Fibroblast of villous mesenchyme (primary cell): ENCODE data around the gene PRICKLE2. TPM values are rescaled to one million over a fixed set of nuclear protein-coding genes. Genes with fewer than 3 reads are reported as not detected.

Experiments used
- DNase-seq: peaks from one replicate; pipeline ENCODE4 v3.0.0-alpha.2; 2010; ENCODE audit warnings: low read depth
- H3K4me3 ChIP-seq: 2 replicates; pipeline ENCODE4 v1.5.1; 2011; ENCODE audit warnings: low read depth, mild to moderate bottlenecking, low read length
- CTCF ChIP-seq: IDR thresholded peaks from 2 replicates; pipeline ENCODE4 v1.5.1; 2012; ENCODE audit warnings: low read depth, mild to moderate bottlenecking, low read length; ENCODE audit not compliant: insufficient read depth
- total RNA-seq: library from RNA; depleted of rRNA; stranded (reverse); fragments of >200 nt; gene quantifications from 2 replicates; pipeline ENCODE4 v1.2.3, GENCODE V29; 2012

Gene PRICKLE2
- total RNA-seq, 1 donor, result 36.3 TPM

- H3K4me3 ChIP-seq, result no peak overlapping the region
- DNase-seq, result no peak
- no peak for TF ChIP-seq CTCF
Observed at GRCh38 chr3:64134882-64135281, 90.4 kb downstream of the PRICKLE2 start.

GRCh38 chr3:64133987-64134386 lies 91.3 kb downstream of the PRICKLE2 start:
- H3K4me3 ChIP-seq, result no peak overlapping the region
- DNase-seq, result no peak
- TF ChIP-seq CTCF, result no peak

GRCh38 chr3:64133272-64133671 lies 92.0 kb downstream of the PRICKLE2 start:
- H3K4me3 ChIP-seq, result no peak overlapping the region
- TF ChIP-seq CTCF, result no peak
- no peak for DNase-seq

GRCh38 chr3:64131725-64132469 lies 93.4 kb downstream of the PRICKLE2 start:
- TF ChIP-seq CTCF, result no peak
- peak; percentile 69 for DNase-seq
- no peak overlapping the region for H3K4me3 ChIP-seq

- no peak for DNase-seq
- H3K4me3 ChIP-seq, result no peak overlapping the region
- no peak for TF ChIP-seq CTCF
Observed at GRCh38 chr3:64130436-64130835, 94.8 kb downstream of the PRICKLE2 start.

- no peak for TF ChIP-seq CTCF
- no peak overlapping the region for H3K4me3 ChIP-seq
- no peak for DNase-seq
Observed at GRCh38 chr3:64129581-64129980, 95.7 kb downstream of the PRICKLE2 start.

- peak; percentile 60 for DNase-seq
- TF ChIP-seq CTCF, result no peak
- no peak overlapping the region for H3K4me3 ChIP-seq
Observed at GRCh38 chr3:64129106-64129505, 96.2 kb downstream of the PRICKLE2 start.
